ENCODE data around the gene FRMD7. TPM values are rescaled to one million over a fixed set of nuclear protein-coding genes. Genes with fewer than 3 reads are reported as not detected.

Gene FRMD7
- total and polyA plus RNA-seq, 10 of the 15 experiments (the other 5 are each of a cell fraction or from before 2014, with no cell fraction given): 0.03 to 0.94 TPM; not detected in 8

GRCh38 chrX:132045456-132045855 lies 82.4 kb downstream of the FRMD7 start:
- POLR2A ChIA-PET: no interaction called here
- SMC1A ChIA-PET (ENCODE audit: uncharacterized antibody, unreplicated experiment): interaction anchor here (1.0 to 1.5 kb wide), 4 partner anchors 9 to 25 kb away, joined by 4 to 7 read pairs (median 5); no protein-coding TSS in a partner anchor
- no peak overlapping the region for H2AFZ ChIP-seq (ENCODE audit: control insufficient read depth, low read depth, low read length)
- peaks cover 49% of the 10 kb centered on the region for H3K79me2 ChIP-seq (ENCODE audit: control insufficient read depth, insufficient read depth, low read length)
- H3K27me3 ChIP-seq (replicated peaks in 1 of 2; ENCODE audit: control insufficient read depth in 2 of 2, insufficient read depth in 2 of 2, low read length in 1 of 2): no peaks in the 10 kb centered on the region
- in situ Hi-C loops (cut with MboI): no loop called here
- H3K4me1 ChIP-seq (ENCODE audit: control insufficient read depth, insufficient read depth, low read length): no peaks in the 10 kb centered on the region
- DNase-seq (ENCODE audit: low read depth, low spot score): no peak
- RAD21 ChIA-PET (ENCODE audit: unreplicated experiment): interaction anchor here (1.0 kb wide), 1 partner anchor 21 kb away, joined by 4 read pairs; no protein-coding TSS in a partner anchor
- H3K27ac ChIP-seq (ENCODE audit: control insufficient read depth, insufficient read depth): no peak overlapping the region
- H3K4me2 ChIP-seq (ENCODE audit: control insufficient read depth, insufficient read depth): no peak overlapping the region
- H4K20me1 ChIP-seq (ENCODE audit: control insufficient read depth, insufficient read depth): no peaks in the 10 kb centered on the region
- WGBS (ENCODE audit: insufficient coverage, insufficient replicate concordance, low lambda C conversion rate, missing lambda C conversion rate): 50% methylated on average over 2 of the region's 2 CpGs
- no peak overlapping the region for H3K9ac ChIP-seq (ENCODE audit: control insufficient read depth, insufficient read depth, low read length)
- no peak for ATAC-seq
- CTCF ChIA-PET: interaction anchor here (0.6 to 0.9 kb wide), 2 partner anchors 9 to 1506 kb away, joined by 3 to 5 read pairs; no protein-coding TSS in a partner anchor
- FAIRE-seq: no peak
- no peaks in the 10 kb centered on the region for H3K36me3 ChIP-seq (ENCODE audit: control insufficient read depth in 2 of 2, insufficient read depth in 2 of 2, low read length in 1 of 2)
- intact Hi-C loops (cut with micrococcal nuclease; ENCODE audit: unreplicated experiment): no loop called here
- no peak overlapping the region for H3K4me3 ChIP-seq
- no TSS peak for BruUV-seq (replicated peaks)
- H3K9me3 ChIP-seq (replicated peaks; ENCODE audit: control insufficient read depth, insufficient read depth, low read length): no peaks in the 10 kb centered on the region
- TF ChIP-seq USF2 (IDR thresholded peaks at IDR 0.05; ENCODE audit: borderline replicate concordance, low read depth, low read length): no peak
- no peak for TF ChIP-seq PAX5 (IDR thresholded peaks at IDR 0.05; ENCODE audit: borderline replicate concordance, low read depth, low read length)
- no peak for TF ChIP-seq SMAD1 (IDR thresholded peaks at IDR 0.05; ENCODE audit: low read depth, partially characterized antibody)
- no peak for TF ChIP-seq PAX8 (IDR thresholded peaks at IDR 0.05)
- TF ChIP-seq SMC3 (IDR thresholded peaks at IDR 0.05; ENCODE audit: borderline replicate concordance, low read length): no peak
- no peak for TF ChIP-seq MTA3 (IDR thresholded peaks at IDR 0.05; ENCODE audit: borderline replicate concordance, low read length)
- no peak for TF ChIP-seq FOXM1 (IDR thresholded peaks at IDR 0.05; ENCODE audit: low read depth, low read length)
- no peak for TF ChIP-seq SUZ12 (IDR thresholded peaks at IDR 0.05; ENCODE audit: unreplicated experiment)
- TF ChIP-seq CREB1 (IDR thresholded peaks at IDR 0.05; ENCODE audit: low read depth): no peak
- TF ChIP-seq ATF7 (IDR thresholded peaks at IDR 0.05; ENCODE audit: low read depth): no peak
- no peak for TF ChIP-seq ZNF274 (IDR thresholded peaks at IDR 0.05; ENCODE audit: insufficient read depth, insufficient read length)
- TF ChIP-seq ZBTB33 (IDR thresholded peaks at IDR 0.05): no peak
- no peak for TF ChIP-seq TAF1 (IDR thresholded peaks at IDR 0.05; ENCODE audit: borderline replicate concordance, low read depth, low read length)
- TF ChIP-seq SMAD5 (IDR thresholded peaks at IDR 0.05; ENCODE audit: low read depth): no peak
- no peak for TF ChIP-seq CUX1 (IDR thresholded peaks at IDR 0.05; ENCODE audit: insufficient replicate concordance, low read depth, low read length)
- TF ChIP-seq ZNF207 (IDR thresholded peaks at IDR 0.05; ENCODE audit: borderline replicate concordance): no peak
- TF ChIP-seq ZZZ3 (IDR thresholded peaks at IDR 0.05; ENCODE audit: control insufficient read depth, insufficient read length, low read depth): no peak
- no peak for TF ChIP-seq RAD51 (IDR thresholded peaks at IDR 0.05)
